SH-SY5Y (cell line): ENCODE data around the gene CSNK1E.

Experiments used
- GATA2 ChIP-seq: IDR thresholded peaks from 2 replicates; pipeline ENCODE4 v1.6.1; 2011; ENCODE audit warnings: mild to moderate bottlenecking, low read depth, low read length
- GATA3 ChIP-seq: IDR thresholded peaks from 2 replicates; pipeline ENCODE4 v1.6.1; 2011; ENCODE audit warnings: low read depth, mild to moderate bottlenecking, low read length, moderate library complexity

Gene CSNK1E

GRCh38 chr22:38258895-38259294 lies 58.3 kb downstream of the CSNK1E start:
- no peak for TF ChIP-seq GATA2

- TF ChIP-seq GATA3 (no peak), GATA2 (no peak)
These were observed 59.5 kb downstream of the CSNK1E start for GRCh38 chr22:38257650-38258250.

- no peak for TF ChIP-seq GATA3
- no peak for TF ChIP-seq GATA2
These were observed 60.1 kb downstream of the CSNK1E start for GRCh38 chr22:38257181-38257580.

- TF ChIP-seq GATA2: no peak
- no peak for TF ChIP-seq GATA3
These were observed 61.5 kb downstream of the CSNK1E start for GRCh38 chr22:38255697-38256096.

- no peak for TF ChIP-seq GATA3
- no peak for TF ChIP-seq GATA2
These were observed 65.9 kb downstream of the CSNK1E start for GRCh38 chr22:38251341-38251692.

GRCh38 chr22:38250643-38251340 lies 66.4 kb downstream of the CSNK1E start:
- TF ChIP-seq GATA3: no peak
- no peak for TF ChIP-seq GATA2

- TF ChIP-seq GATA3 (no peak), GATA2 (no peak)
These were observed 67.2 kb downstream of the CSNK1E start for GRCh38 chr22:38249803-38250642.

GRCh38 chr22:38249301-38249700 lies 67.9 kb downstream of the CSNK1E start:
- TF ChIP-seq GATA2: no peak
- no peak for TF ChIP-seq GATA3

GRCh38 chr22:38248280-38248679 lies 69.0 kb downstream of the CSNK1E start:
- TF ChIP-seq GATA2 (no peak), GATA3 (no peak)

- TF ChIP-seq GATA3: no peak
- TF ChIP-seq GATA2: no peak
These were observed 69.5 kb downstream of the CSNK1E start for GRCh38 chr22:38247713-38248112.

- no peak for TF ChIP-seq GATA3
- TF ChIP-seq GATA2: no peak
These were observed 70.5 kb downstream of the CSNK1E start for GRCh38 chr22:38246692-38247091.

GRCh38 chr22:38246046-38246658 lies 71.1 kb downstream of the CSNK1E start:
- TF ChIP-seq GATA2 (no peak), GATA3 (no peak)

- TF ChIP-seq GATA3: no peak
- TF ChIP-seq GATA2: no peak
These were observed 73.1 kb downstream of the CSNK1E start for GRCh38 chr22:38244106-38244505.

- TF ChIP-seq GATA2: no peak
- no peak for TF ChIP-seq GATA3
These were observed 74.0 kb downstream of the CSNK1E start for GRCh38 chr22:38243007-38243765.
